HepG2 (cell line): ENCODE data around the gene MED12L. TPM values are rescaled to one million over a fixed set of nuclear protein-coding genes. Genes with fewer than 3 reads are reported as not detected.
A peak's percentile ranks its signal among the peaks of the same experiment; 100 is the strongest.

Experiments
- ARNTL ChIP-seq: sonication (generic); formaldehyde crosslinking; IDR thresholded peaks from 2 replicates; pipeline ENCODE4 v1.4.0; 2020; ENCODE audit warnings: mild to moderate bottlenecking, missing genetic modification reagents
- CAMTA2 ChIP-seq: sonication (generic); formaldehyde crosslinking; IDR thresholded peaks from 2 replicates; pipeline ENCODE4 v1.4.0; 2020; ENCODE audit warnings: mild to moderate bottlenecking, missing genetic modification reagents, borderline replicate concordance
- CC2D1A ChIP-seq: sonication (generic); formaldehyde crosslinking; IDR thresholded peaks from 2 replicates; pipeline ENCODE4 v1.8.1; 2023; ENCODE audit warnings: mild to moderate bottlenecking, missing genetic modification reagents
- ETV5 ChIP-seq: IDR thresholded peaks from 2 replicates; pipeline ENCODE4 v1.6.1; 2018; ENCODE audit warnings: missing biosample characterization, missing genetic modification reagents, inconsistent platforms, borderline replicate concordance
- MEIS2 ChIP-seq: sonication (generic); formaldehyde crosslinking; IDR thresholded peaks from 2 replicates; pipeline ENCODE4 v1.9.0; 2021; ENCODE audit warnings: mild to moderate bottlenecking, missing genetic modification reagents
- NFRKB ChIP-seq: fragments of 450-650 bp; IDR thresholded peaks from 2 replicates; pipeline ENCODE4 v1.6.1; 2017
- POLR2AphosphoS2 ChIP-seq: IDR thresholded peaks from 2 replicates; pipeline ENCODE4 v1.6.1; 2011; ENCODE audit warnings: low read depth, low read length, improper control_type of control experiment
- PRMT3 ChIP-seq: sonication (generic); formaldehyde crosslinking; IDR thresholded peaks from 2 replicates; pipeline ENCODE4 v1.8.1; 2022; ENCODE audit warnings: low read depth, mild to moderate bottlenecking, moderate library complexity, missing genetic modification reagents, borderline replicate concordance
- SAP130 ChIP-seq: IDR thresholded peaks from 2 replicates; pipeline ENCODE4 v1.6.1; 2016; ENCODE audit warnings: low read depth
- TFDP2 ChIP-seq: sonication (generic); formaldehyde crosslinking; IDR thresholded peaks from 2 replicates; pipeline ENCODE4 v1.4.0; 2020; ENCODE audit warnings: missing genetic modification reagents
- ZBED4 ChIP-seq: sonication (generic); formaldehyde crosslinking; IDR thresholded peaks from 2 replicates; pipeline ENCODE4 v1.4.0; 2020; ENCODE audit warnings: missing genetic modification reagents, borderline replicate concordance
- ZBTB38 ChIP-seq: sonication (generic); formaldehyde crosslinking; IDR thresholded peaks from 2 replicates; pipeline ENCODE4 v1.5.1; 2020; ENCODE audit warnings: mild to moderate bottlenecking, missing genetic modification reagents
- ZKSCAN5 ChIP-seq: sonication (generic); formaldehyde crosslinking; IDR thresholded peaks from 2 replicates; pipeline ENCODE4 v1.5.1; 2020; ENCODE audit warnings: mild to moderate bottlenecking, missing genetic modification reagents
- ZNF3 ChIP-seq: IDR thresholded peaks from 2 replicates; pipeline ENCODE4 v1.7.0; 2017; ENCODE audit warnings: inconsistent platforms
- ZNF337 ChIP-seq: sonication (generic); formaldehyde crosslinking; IDR thresholded peaks from 2 replicates; pipeline ENCODE4 v1.5.1; 2020; ENCODE audit warnings: missing genetic modification reagents, low read depth, mild to moderate bottlenecking, borderline replicate concordance
- ZSCAN22 ChIP-seq: sonication (generic); formaldehyde crosslinking; IDR thresholded peaks from 2 replicates; pipeline ENCODE4 v1.4.0; 2020; ENCODE audit warnings: mild to moderate bottlenecking, missing genetic modification reagents
- polyA plus RNA-seq, 8 experiments: library from polyadenylated mRNA; depleted of rRNA in 3 of 8; stranded (reverse) in 7 of 8; unstranded in 1 of 8; fragments of >200 nt; fragmentation: Illumina TruSeq in 4 of 8; extraction: Trizol in 4 of 8; gene quantifications; 2 replicates each; pipeline versions ENCODE4 v1.2.1 to v1.2.3, GENCODE V29; 2011 to 2016; ENCODE audit warnings: low read depth in 4 of 8, missing spikeins in 1 of 8, mixed read lengths in 1 of 8; ENCODE audit not compliant: insufficient read depth in 1 of 8
- total RNA-seq, 5 experiments: library from RNA; depleted of rRNA; stranded (reverse); fragments of >200 nt; fragmentation: Illumina TruSeq; extraction: Trizol; gene quantifications; 2 replicates each; pipeline ENCODE4 v1.2.3, GENCODE V29; 2016; ENCODE audit warnings: low read depth in 1 of 5
- TF ChIP-seq, protein P1 (sequence below): sonication (generic); formaldehyde crosslinking; IDR thresholded peaks from 2 replicates; pipeline ENCODE4 v1.4.0; 2020; ENCODE audit warnings: missing genetic modification reagents
- TF ChIP-seq, protein P2 (sequence below): fragments of 450-650 bp; IDR thresholded peaks from 2 replicates; pipeline ENCODE4 v1.6.1; 2017
- TF ChIP-seq, protein P3 (sequence below): sonication (generic); formaldehyde crosslinking; IDR thresholded peaks from 2 replicates; pipeline ENCODE4 v1.5.1; 2020; ENCODE audit warnings: mild to moderate bottlenecking, missing genetic modification reagents, moderate library complexity

MED12L gene
- total and polyA plus RNA-seq, 2 of the 13 experiments (the other 11 are each of a cell fraction or from before 2014, with no cell fraction given) = 0.07 to 0.64 TPM

DNA sequence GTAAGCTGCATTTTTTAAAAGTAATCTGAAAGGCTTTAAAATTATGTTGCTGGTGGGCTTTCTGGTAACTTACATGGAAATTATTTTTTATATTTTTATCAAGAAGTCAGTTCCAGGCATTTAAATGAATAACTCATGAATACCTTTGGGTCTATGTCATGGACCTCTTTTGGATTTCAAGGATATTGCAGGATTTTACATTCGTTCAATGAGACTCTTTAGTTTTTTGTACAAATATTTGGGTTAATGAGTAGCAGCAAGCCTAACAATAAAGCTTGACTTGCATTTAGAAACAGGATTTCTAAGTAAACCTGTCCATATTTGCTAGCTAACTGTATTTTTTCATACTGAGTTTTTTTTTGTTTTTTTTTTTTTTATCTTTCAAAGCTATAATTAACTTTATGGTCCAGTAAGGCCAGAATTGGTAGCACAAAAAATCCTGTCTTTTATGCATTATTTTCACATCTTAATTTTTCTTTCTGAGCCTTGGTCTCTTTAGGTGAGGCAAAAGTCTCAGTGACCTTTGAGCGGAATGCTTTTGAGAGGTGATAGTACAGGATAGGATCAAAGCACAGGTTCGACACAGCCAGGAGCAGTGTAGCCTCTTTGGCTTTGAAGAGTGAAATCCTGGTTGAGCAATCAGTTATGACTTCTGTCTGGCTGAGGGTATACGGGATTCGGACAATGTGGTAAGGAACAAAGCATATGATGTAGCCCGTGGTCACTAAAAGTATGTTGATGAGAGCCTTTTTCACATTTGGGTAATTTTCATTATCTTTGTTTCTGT, 112.7 kb downstream of the MED12L start (continued):
- TF ChIP-seq, protein P1, sequence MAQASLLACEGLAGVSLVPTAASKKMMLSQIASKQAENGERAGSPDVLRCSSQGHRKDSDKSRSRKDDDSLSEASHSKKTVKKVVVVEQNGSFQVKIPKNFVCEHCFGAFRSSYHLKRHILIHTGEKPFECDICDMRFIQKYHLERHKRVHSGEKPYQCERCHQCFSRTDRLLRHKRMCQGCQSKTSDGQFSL (CRISPR knock-in tag) = no peak
- TF ChIP-seq PRMT3 (CRISPR knock-in tag) (no peak), ARNTL (CRISPR knock-in tag) (peak; percentile 38; the same call in 1 of the 2 replicates), ZBTB38 (CRISPR knock-in tag) (no peak), CC2D1A (CRISPR knock-in tag) (no peak), ZSCAN22 (CRISPR knock-in tag) (no peak), SAP130 (CRISPR knock-in tag) (peak; percentile 78), ZKSCAN5 (CRISPR knock-in tag) (no peak), MEIS2 (CRISPR knock-in tag) (peak; percentile 91; the same call in 1 of the 2 replicates), ETV5 (peak; percentile 73; the same call in 1 of the 2 replicates), CAMTA2 (no peak), ZNF337 (no peak), NFRKB (no peak), TFDP2 (CRISPR knock-in tag) (0 out of 2 replicates have a peak, but pooled peaks have one; percentile 30), ZBED4 (no peak), ZNF3 (CRISPR knock-in tag) (no peak), POLR2AphosphoS2 (no peak)
- TF ChIP-seq, protein P2, sequence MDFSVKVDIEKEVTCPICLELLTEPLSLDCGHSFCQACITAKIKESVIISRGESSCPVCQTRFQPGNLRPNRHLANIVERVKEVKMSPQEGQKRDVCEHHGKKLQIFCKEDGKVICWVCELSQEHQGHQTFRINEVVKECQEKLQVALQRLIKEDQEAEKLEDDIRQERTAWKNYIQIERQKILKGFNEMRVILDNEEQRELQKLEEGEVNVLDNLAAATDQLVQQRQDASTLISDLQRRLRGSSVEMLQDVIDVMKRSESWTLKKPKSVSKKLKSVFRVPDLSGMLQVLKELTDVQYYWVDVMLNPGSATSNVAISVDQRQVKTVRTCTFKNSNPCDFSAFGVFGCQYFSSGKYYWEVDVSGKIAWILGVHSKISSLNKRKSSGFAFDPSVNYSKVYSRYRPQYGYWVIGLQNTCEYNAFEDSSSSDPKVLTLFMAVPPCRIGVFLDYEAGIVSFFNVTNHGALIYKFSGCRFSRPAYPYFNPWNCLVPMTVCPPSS = no peak
- TF ChIP-seq, protein P3, sequence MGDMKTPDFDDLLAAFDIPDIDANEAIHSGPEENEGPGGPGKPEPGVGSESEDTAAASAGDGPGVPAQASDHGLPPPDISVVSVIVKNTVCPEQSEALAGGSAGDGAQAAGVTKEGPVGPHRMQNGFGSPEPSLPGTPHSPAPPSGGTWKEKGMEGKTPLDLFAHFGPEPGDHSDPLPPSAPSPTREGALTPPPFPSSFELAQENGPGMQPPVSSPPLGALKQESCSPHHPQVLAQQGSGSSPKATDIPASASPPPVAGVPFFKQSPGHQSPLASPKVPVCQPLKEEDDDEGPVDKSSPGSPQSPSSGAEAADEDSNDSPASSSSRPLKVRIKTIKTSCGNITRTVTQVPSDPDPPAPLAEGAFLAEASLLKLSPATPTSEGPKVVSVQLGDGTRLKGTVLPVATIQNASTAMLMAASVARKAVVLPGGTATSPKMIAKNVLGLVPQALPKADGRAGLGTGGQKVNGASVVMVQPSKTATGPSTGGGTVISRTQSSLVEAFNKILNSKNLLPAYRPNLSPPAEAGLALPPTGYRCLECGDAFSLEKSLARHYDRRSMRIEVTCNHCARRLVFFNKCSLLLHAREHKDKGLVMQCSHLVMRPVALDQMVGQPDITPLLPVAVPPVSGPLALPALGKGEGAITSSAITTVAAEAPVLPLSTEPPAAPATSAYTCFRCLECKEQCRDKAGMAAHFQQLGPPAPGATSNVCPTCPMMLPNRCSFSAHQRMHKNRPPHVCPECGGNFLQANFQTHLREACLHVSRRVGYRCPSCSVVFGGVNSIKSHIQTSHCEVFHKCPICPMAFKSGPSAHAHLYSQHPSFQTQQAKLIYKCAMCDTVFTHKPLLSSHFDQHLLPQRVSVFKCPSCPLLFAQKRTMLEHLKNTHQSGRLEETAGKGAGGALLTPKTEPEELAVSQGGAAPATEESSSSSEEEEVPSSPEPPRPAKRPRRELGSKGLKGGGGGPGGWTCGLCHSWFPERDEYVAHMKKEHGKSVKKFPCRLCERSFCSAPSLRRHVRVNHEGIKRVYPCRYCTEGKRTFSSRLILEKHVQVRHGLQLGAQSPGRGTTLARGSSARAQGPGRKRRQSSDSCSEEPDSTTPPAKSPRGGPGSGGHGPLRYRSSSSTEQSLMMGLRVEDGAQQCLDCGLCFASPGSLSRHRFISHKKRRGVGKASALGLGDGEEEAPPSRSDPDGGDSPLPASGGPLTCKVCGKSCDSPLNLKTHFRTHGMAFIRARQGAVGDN (CRISPR knock-in tag) = no peak
